HepG2 (cell line): ENCODE data around the gene ZC3H18. TPM values are rescaled to one million over a fixed set of nuclear protein-coding genes. Genes with fewer than 3 reads are reported as not detected.

Source experiments
- KLF15 ChIP-seq: sonication (generic); formaldehyde crosslinking; IDR thresholded peaks from 2 replicates; pipeline ENCODE4 v1.8.1; 2023; ENCODE audit warnings: borderline replicate concordance, mild to moderate bottlenecking, inconsistent platforms, missing genetic modification reagents, mixed read lengths
- RXRA ChIP-seq: sonication (generic); formaldehyde crosslinking; IDR thresholded peaks from 2 replicates; pipeline ENCODE4 v1.5.1; 2020; ENCODE audit warnings: missing genetic modification reagents
- SALL1 ChIP-seq: sonication (generic); formaldehyde crosslinking; IDR thresholded peaks from 2 replicates; pipeline ENCODE4 v1.8.0; 2022; ENCODE audit warnings: mild to moderate bottlenecking, missing genetic modification reagents
- ZSCAN9 ChIP-seq: IDR thresholded peaks from 2 replicates; pipeline ENCODE4 v1.6.1; 2016; ENCODE audit warnings: borderline replicate concordance
- polyA plus RNA-seq, 8 experiments: library from polyadenylated mRNA; depleted of rRNA in 3 of 8; stranded (reverse) in 7 of 8; unstranded in 1 of 8; fragments of >200 nt; fragmentation: Illumina TruSeq in 4 of 8; extraction: Trizol in 4 of 8; gene quantifications; 2 replicates each; pipeline versions ENCODE4 v1.2.1 to v1.2.3, GENCODE V29; 2011 to 2016; ENCODE audit warnings: low read depth in 4 of 8, missing spikeins in 1 of 8, mixed read lengths in 1 of 8; ENCODE audit not compliant: insufficient read depth in 1 of 8
- total RNA-seq, 5 experiments: library from RNA; depleted of rRNA; stranded (reverse); fragments of >200 nt; fragmentation: Illumina TruSeq; extraction: Trizol; gene quantifications; 2 replicates each; pipeline ENCODE4 v1.2.3, GENCODE V29; 2016; ENCODE audit warnings: low read depth in 1 of 5
- TF ChIP-seq, protein P1 (sequence below): sonication (generic); formaldehyde crosslinking; IDR thresholded peaks from 2 replicates; pipeline ENCODE4 v1.4.0; 2020; ENCODE audit warnings: missing genetic modification reagents
- TF ChIP-seq, protein P2 (sequence below): sonication (generic); formaldehyde crosslinking; IDR thresholded peaks from 2 replicates; pipeline ENCODE4 v1.4.0; 2020; ENCODE audit warnings: missing genetic modification reagents, mild to moderate bottlenecking, borderline replicate concordance
- TF ChIP-seq, protein P3 (sequence below): sonication (generic); formaldehyde crosslinking; IDR thresholded peaks from one replicate; pipeline ENCODE4 v1.5.1; 2020; ENCODE audit warnings: mild to moderate bottlenecking, missing genetic modification reagents; ENCODE audit errors: not compliant biosample characterization
- TF ChIP-seq, protein P4 (sequence below): sonication (generic); formaldehyde crosslinking; IDR thresholded peaks from 2 replicates; pipeline ENCODE4 v1.4.0; 2020; ENCODE audit warnings: missing genetic modification reagents, borderline replicate concordance

ZC3H18 gene
- total and polyA plus RNA-seq, 2 of the 13 experiments (the other 11 are each of a cell fraction or from before 2014, with no cell fraction given), result 11.2 to 27.4 TPM

DNA sequence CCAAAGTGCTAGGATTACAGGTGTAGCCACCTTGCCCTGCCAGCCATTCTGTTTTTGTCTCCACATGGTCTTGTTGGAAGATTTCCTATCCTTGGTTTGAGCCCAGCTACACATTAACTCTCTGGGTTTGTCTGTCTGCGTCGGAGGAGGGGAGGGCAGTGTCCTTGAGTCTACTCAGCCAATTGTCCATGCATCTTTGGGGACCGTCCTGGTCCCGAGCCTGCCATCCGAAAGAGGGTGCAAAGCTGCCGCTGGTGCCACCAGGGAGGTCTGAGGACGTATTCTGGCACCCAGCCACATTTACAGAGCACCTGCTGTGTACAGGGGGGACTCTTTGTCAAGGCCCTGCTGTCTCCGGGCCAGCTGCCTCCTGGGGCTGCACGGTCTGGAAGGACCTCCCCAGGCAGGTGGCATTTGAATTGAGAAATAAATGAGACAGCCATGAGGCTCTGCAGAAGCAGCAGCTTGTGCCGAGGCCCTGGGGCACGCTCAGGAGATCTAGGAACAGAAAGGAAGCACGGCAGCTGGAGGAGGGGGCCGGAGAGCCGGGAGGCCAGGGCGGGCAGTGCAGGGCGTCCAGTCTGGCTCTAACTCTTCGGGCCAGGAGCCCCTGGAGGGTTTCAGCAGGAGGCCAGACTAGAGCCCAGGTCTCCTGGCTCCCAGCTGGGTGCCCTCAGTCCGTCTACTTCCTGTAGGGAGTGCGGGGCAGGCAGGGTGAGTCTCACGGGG lies 79.2 kb downstream of the ZC3H18 start (continued):
- TF ChIP-seq, protein P1, sequence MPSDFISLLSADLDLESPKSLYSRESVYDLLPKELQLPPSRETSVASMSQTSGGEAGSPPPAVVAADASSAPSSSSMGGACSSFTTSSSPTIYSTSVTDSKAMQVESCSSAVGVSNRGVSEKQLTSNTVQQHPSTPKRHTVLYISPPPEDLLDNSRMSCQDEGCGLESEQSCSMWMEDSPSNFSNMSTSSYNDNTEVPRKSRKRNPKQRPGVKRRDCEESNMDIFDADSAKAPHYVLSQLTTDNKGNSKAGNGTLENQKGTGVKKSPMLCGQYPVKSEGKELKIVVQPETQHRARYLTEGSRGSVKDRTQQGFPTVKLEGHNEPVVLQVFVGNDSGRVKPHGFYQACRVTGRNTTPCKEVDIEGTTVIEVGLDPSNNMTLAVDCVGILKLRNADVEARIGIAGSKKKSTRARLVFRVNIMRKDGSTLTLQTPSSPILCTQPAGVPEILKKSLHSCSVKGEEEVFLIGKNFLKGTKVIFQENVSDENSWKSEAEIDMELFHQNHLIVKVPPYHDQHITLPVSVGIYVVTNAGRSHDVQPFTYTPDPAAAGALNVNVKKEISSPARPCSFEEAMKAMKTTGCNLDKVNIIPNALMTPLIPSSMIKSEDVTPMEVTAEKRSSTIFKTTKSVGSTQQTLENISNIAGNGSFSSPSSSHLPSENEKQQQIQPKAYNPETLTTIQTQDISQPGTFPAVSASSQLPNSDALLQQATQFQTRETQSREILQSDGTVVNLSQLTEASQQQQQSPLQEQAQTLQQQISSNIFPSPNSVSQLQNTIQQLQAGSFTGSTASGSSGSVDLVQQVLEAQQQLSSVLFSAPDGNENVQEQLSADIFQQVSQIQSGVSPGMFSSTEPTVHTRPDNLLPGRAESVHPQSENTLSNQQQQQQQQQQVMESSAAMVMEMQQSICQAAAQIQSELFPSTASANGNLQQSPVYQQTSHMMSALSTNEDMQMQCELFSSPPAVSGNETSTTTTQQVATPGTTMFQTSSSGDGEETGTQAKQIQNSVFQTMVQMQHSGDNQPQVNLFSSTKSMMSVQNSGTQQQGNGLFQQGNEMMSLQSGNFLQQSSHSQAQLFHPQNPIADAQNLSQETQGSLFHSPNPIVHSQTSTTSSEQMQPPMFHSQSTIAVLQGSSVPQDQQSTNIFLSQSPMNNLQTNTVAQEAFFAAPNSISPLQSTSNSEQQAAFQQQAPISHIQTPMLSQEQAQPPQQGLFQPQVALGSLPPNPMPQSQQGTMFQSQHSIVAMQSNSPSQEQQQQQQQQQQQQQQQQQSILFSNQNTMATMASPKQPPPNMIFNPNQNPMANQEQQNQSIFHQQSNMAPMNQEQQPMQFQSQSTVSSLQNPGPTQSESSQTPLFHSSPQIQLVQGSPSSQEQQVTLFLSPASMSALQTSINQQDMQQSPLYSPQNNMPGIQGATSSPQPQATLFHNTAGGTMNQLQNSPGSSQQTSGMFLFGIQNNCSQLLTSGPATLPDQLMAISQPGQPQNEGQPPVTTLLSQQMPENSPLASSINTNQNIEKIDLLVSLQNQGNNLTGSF (CRISPR knock-in tag), result no peak; the same call in 1 of the 2 replicates
- peak; percentile 26 for TF ChIP-seq RXRA
- TF ChIP-seq KLF15 (CRISPR knock-in tag), result 0 out of 2 replicates have a peak, but pooled peaks have one; percentile 52
- TF ChIP-seq, protein P2, sequence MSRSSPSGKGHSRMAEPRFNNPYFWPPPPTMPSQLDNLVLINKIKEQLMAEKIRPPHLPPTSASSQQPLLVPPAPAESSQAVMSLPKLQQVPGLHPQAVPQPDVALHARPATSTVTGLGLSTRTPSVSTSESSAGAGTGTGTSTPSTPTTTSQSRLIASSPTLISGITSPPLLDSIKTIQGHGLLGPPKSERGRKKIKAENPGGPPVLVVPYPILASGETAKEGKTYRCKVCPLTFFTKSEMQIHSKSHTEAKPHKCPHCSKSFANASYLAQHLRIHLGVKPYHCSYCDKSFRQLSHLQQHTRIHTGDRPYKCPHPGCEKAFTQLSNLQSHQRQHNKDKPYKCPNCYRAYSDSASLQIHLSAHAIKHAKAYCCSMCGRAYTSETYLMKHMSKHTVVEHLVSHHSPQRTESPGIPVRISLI, result no peak
- TF ChIP-seq SALL1 (CRISPR knock-in tag), result peak; percentile 30; the same call in 1 of the 2 replicates
- TF ChIP-seq, protein P3, sequence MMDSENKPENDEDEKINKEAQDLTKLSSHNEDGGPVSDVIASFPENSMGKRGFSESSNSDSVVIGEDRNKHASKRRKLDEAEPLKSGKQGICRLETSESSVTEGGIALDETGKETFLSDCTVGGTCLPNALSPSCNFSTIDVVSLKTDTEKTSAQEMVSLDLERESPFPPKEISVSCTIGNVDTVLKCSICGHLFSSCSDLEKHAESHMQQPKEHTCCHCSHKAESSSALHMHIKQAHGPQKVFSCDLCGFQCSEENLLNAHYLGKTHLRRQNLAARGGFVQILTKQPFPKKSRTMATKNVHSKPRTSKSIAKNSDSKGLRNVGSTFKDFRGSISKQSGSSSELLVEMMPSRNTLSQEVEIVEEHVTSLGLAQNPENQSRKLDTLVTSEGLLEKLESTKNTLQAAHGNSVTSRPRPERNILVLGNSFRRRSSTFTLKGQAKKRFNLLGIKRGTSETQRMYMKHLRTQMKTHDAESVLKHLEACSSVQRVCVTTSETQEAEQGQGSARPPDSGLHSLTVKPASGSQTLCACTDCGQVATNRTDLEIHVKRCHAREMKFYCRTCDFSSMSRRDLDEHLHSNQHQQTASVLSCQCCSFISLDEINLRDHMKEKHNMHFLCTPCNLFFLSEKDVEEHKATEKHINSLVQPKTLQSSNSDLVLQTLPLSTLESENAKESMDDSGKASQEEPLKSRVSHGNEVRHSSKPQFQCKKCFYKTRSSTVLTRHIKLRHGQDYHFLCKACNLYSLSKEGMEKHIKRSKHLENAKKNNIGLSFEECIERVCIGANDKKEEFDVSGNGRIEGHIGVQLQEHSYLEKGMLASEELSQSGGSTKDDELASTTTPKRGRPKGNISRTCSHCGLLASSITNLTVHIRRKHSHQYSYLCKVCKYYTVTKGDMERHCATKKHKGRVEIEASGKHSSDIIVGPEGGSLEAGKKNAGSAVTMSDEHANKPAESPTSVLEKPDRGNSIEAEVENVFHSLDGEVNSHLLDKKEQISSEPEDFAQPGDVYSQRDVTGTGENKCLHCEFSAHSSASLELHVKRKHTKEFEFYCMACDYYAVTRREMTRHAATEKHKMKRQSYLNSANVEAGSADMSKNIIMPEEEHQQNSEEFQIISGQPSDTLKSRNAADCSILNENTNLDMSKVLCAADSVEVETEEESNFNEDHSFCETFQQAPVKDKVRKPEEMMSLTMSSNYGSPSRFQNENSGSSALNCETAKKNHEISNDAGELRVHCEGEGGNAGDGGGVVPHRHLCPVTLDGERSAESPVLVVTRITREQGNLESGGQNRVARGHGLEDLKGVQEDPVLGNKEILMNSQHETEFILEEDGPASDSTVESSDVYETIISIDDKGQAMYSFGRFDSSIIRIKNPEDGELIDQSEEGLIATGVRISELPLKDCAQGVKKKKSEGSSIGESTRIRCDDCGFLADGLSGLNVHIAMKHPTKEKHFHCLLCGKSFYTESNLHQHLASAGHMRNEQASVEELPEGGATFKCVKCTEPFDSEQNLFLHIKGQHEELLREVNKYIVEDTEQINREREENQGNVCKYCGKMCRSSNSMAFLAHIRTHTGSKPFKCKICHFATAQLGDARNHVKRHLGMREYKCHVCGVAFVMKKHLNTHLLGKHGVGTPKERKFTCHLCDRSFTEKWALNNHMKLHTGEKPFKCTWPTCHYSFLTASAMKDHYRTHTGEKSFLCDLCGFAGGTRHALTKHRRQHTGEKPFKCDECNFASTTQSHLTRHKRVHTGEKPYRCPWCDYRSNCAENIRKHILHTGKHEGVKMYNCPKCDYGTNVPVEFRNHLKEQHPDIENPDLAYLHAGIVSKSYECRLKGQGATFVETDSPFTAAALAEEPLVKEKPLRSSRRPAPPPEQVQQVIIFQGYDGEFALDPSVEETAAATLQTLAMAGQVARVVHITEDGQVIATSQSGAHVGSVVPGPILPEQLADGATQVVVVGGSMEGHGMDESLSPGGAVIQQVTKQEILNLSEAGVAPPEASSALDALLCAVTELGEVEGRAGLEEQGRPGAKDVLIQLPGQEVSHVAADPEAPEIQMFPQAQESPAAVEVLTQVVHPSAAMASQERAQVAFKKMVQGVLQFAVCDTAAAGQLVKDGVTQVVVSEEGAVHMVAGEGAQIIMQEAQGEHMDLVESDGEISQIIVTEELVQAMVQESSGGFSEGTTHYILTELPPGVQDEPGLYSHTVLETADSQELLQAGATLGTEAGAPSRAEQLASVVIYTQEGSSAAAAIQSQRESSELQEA, result no peak
- TF ChIP-seq, protein P4, sequence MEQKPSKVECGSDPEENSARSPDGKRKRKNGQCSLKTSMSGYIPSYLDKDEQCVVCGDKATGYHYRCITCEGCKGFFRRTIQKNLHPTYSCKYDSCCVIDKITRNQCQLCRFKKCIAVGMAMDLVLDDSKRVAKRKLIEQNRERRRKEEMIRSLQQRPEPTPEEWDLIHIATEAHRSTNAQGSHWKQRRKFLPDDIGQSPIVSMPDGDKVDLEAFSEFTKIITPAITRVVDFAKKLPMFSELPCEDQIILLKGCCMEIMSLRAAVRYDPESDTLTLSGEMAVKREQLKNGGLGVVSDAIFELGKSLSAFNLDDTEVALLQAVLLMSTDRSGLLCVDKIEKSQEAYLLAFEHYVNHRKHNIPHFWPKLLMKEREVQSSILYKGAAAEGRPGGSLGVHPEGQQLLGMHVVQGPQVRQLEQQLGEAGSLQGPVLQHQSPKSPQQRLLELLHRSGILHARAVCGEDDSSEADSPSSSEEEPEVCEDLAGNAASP (CRISPR knock-in tag), result no peak
- no peak for TF ChIP-seq ZSCAN9 (CRISPR knock-in tag)
